Esophagus muscularis mucosa (tissue), 4 donors: ENCODE measurements around the gene EGLN2. TPM values are rescaled to one million over a fixed set of nuclear protein-coding genes. Genes with fewer than 3 reads are reported as not detected.

Experiments used
- DNase-seq: peaks from one replicate; pipeline ENCODE4 v3.0.0-alpha.2; 2017; ENCODE audit errors: extremely low spot score
- H3K27ac ChIP-seq, 4 donors: fragments of 200-600 bp; sonication (generic); replicated peaks in 1 of 4; 1 replicate in 3 of 4; 2 replicates in 1 of 4; pipeline ENCODE4 v1.5.1; 2016 to 2019; ENCODE audit warnings: mild to moderate bottlenecking in 1 of 4
- H3K27me3 ChIP-seq, 4 donors: fragments of 200-600 bp; sonication (generic); one replicate each; pipeline versions ENCODE4 v1.5.1 to v1.6.0; 2016 to 2019
- H3K36me3 ChIP-seq, 4 donors: fragments of 200-600 bp; sonication (generic); one replicate each; pipeline ENCODE4 v1.5.1; 2016 to 2019
- H3K4me1 ChIP-seq, 4 donors: fragments of 200-600 bp; sonication (generic); one replicate each; pipeline ENCODE4 v1.5.1; 2016 to 2019
- H3K4me3 ChIP-seq, 4 donors: fragments of 200-600 bp; sonication (generic); 1 replicate in 2 of 4; 2 replicates in 2 of 4; pipeline ENCODE4 v1.5.1; 2016 to 2019; ENCODE audit warnings: mild to moderate bottlenecking in 4 of 4, moderate library complexity in 1 of 4
- H3K9me3 ChIP-seq, 4 donors: fragments of 200-600 bp; sonication (generic); 1 replicate in 3 of 4; 2 replicates in 1 of 4; pipeline ENCODE4 v1.5.1; 2016 to 2019
- EP300 ChIP-seq: sonication (generic); formaldehyde crosslinking; IDR thresholded peaks from one replicate; pipeline ENCODE4 v1.6.1; 2017; ENCODE audit warnings: antibody characterized with exemption
- POLR2A ChIP-seq: fragments of 450-650 bp; IDR thresholded peaks from one replicate; pipeline ENCODE4 v1.6.1; 2017; ENCODE audit warnings: antibody characterized with exemption, moderate library complexity, mild to moderate bottlenecking, low read depth
- POLR2AphosphoS5 ChIP-seq, 2 donors: sonication (generic); formaldehyde crosslinking; IDR thresholded peaks; one replicate each; pipeline ENCODE4 v1.6.1; 2017; ENCODE audit warnings: antibody characterized with exemption in 2 of 2
- WGBS: methylation state at CpG from one replicate; pipeline ENCODE4 v1.1.5; 2018; 5-methylcytosine and 5-hydroxymethylcytosine counted together
- intact Hi-C: fragments of 100-400 bp; cut with DNase I; formaldehyde crosslinking; loops from one replicate; pipeline ENCODE4 v1.15.1; 2023
- total RNA-seq, 4 donors: library from RNA; depleted of rRNA; stranded (reverse); fragments of >200 nt; gene quantifications; one replicate each; pipeline versions ENCODE4 v1.1.0 to v1.2.1, GENCODE V29; 2016
- TF ChIP-seq, protein P1 (sequence below), 3 experiments: fragments of 200-600 bp in 2 of 3; fragments of 450-650 bp in 1 of 3; sonication (generic) in 2 of 3; IDR thresholded peaks; one replicate each; pipeline ENCODE4 v1.5.1; 2017 to 2019; ENCODE audit warnings: antibody characterized with exemption in 3 of 3, mild to moderate bottlenecking in 2 of 3, moderate library complexity in 1 of 3

EGLN2 gene
- total RNA-seq, 4 donors from 2014 or later, result 93.1 to 131 (median 101) TPM

- peak; percentile 96 for DNase-seq
- 20% methylated on average over 26 of the region's 26 CpGs for WGBS
- peak overlapping the region; percentile 10 to 43 (median 27) for H3K4me3 ChIP-seq
- H3K27me3 ChIP-seq, result no peaks in the 10 kb centered on the region
- H3K36me3 ChIP-seq, result peaks cover 5 to 43% (median 34%) of the 10 kb centered on the region in 4 donors
- TF ChIP-seq POLR2AphosphoS5 (IDR thresholded peaks at IDR 0.05) (peak; percentile 73 to 80), POLR2A (no peak), EP300 (peak; percentile 24)
- TF ChIP-seq, protein P1, sequence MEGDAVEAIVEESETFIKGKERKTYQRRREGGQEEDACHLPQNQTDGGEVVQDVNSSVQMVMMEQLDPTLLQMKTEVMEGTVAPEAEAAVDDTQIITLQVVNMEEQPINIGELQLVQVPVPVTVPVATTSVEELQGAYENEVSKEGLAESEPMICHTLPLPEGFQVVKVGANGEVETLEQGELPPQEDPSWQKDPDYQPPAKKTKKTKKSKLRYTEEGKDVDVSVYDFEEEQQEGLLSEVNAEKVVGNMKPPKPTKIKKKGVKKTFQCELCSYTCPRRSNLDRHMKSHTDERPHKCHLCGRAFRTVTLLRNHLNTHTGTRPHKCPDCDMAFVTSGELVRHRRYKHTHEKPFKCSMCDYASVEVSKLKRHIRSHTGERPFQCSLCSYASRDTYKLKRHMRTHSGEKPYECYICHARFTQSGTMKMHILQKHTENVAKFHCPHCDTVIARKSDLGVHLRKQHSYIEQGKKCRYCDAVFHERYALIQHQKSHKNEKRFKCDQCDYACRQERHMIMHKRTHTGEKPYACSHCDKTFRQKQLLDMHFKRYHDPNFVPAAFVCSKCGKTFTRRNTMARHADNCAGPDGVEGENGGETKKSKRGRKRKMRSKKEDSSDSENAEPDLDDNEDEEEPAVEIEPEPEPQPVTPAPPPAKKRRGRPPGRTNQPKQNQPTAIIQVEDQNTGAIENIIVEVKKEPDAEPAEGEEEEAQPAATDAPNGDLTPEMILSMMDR (IDR thresholded peaks at IDR 0.05), result peak; percentile 79 to 96 (median 83)
- H3K9me3 ChIP-seq, result no peaks in the 10 kb centered on the region
- H3K4me1 ChIP-seq, result peaks cover 91 to 95% (median 93%) of the 10 kb centered on the region in 4 donors
- peak overlapping the region; percentile 78 to 99 (median 96) for H3K27ac ChIP-seq
- intact Hi-C loops, result no loop called here
Observed at GRCh38 chr19:40806423-40807146, 7.6 kb downstream of the EGLN2 start.

- 69% methylated on average over 18 of the region's 18 CpGs for WGBS
- no peak for DNase-seq
- TF ChIP-seq EP300, result no peak
- TF ChIP-seq, protein P1 (IDR thresholded peaks at IDR 0.05), result peak in 1 of 3 experiments; percentile 18
- Histone ChIP-seq H3K36me3 (peaks cover 5 to 39% (median 32%) of the 10 kb centered on the region in 4 donors), H3K27ac (peak overlapping the region; percentile 78 to 99 (median 96)), H3K27me3 (no peaks in the 10 kb centered on the region), H3K4me3 (peak overlapping the region in 3 of 4 donors; percentile 10 to 43 (median 17)), H3K4me1 (peaks cover 91 to 95% (median 92%) of the 10 kb centered on the region in 4 donors), H3K9me3 (no peaks in the 10 kb centered on the region)
- intact Hi-C loops, result no loop called here
Observed at GRCh38 chr19:40807147-40808020, 8.4 kb downstream of the EGLN2 start.

DNA sequence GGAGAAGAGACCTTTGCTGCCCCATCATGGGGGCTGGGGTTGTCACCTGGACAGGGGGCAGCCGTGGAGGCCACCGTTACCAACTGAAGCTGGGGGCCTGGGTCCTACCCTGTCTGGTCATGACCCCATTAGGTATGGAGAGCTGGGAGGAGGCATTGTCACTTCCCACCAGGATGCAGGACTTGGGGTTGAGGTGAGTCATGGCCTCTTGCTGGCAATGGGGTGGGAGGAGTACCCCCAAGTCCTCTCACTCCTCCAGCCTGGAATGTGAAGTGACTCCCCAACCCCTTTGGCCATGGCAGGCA, 9.0 kb downstream of the EGLN2 start:
- Histone ChIP-seq H3K36me3 (peaks cover 5 to 39% (median 32%) of the 10 kb centered on the region in 4 donors), H3K9me3 (no peaks in the 10 kb centered on the region), H3K4me1 (peaks cover 88 to 95% (median 92%) of the 10 kb centered on the region in 4 donors), H3K27ac (peak overlapping the region; percentile 85 to 99 (median 96)), H3K27me3 (no peaks in the 10 kb centered on the region), H3K4me3 (no peak overlapping the region)
- TF ChIP-seq EP300 (no peak), POLR2A (no peak), POLR2AphosphoS5 (IDR thresholded peaks at IDR 0.05) (no peak)
- TF ChIP-seq, protein P1 (IDR thresholded peaks at IDR 0.05), result no peak
- no peak for DNase-seq
- intact Hi-C loops, result no loop called here
- WGBS, result 94% methylated on average over 2 of the region's 2 CpGs

DNA sequence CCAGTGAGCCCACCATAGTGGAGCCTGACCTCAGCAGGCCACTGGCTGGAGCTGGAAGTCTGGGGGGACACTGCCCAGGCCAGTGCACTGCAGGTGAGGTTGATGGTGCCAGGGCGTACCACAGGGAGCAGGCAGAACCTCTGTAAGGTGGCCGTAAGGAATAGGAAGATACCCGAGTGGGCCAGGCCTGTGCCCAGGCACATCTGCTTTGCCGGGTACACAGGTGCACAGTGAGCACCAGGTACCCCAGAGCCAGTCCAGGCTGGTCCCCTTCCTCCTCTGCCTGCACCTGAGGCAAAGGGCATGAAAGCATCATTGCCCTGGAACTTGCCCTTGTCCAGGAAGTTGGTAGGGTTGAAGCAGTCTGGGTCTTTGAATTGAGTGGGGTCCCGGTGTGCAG, 9.5 kb downstream of the EGLN2 start:
- Histone ChIP-seq H3K27ac (peak overlapping the region in 2 of 4 donors; percentile 85 to 99), H3K4me1 (peaks cover 86 to 95% (median 92%) of the 10 kb centered on the region in 4 donors), H3K4me3 (no peak overlapping the region), H3K27me3 (no peaks in the 10 kb centered on the region), H3K36me3 (peaks cover 5 to 39% (median 32%) of the 10 kb centered on the region in 4 donors), H3K9me3 (no peaks in the 10 kb centered on the region)
- no peak for DNase-seq
- intact Hi-C loops, result no loop called here
- TF ChIP-seq, protein P1 (IDR thresholded peaks at IDR 0.05), result no peak
- WGBS, result 92% methylated on average over 2 of the region's 5 CpGs
